Measurements from ENCODE around the gene PANK2. TPM values are rescaled to one million over a fixed set of nuclear protein-coding genes. Genes with fewer than 3 reads are reported as not detected.

The PANK2 gene
- total and polyA plus RNA-seq, 2 experiments from 2014 or later = 36.1 to 72.0 TPM

GRCh38 chr20:3976511-3976910 lies 87.3 kb downstream of the PANK2 start (continued):
- no peak for TF ChIP-seq ZNF462 (CRISPR knock-in tag; IDR thresholded peaks at IDR 0.05)
- no peak for TF ChIP-seq JUNB (IDR thresholded peaks at IDR 0.05; ENCODE audit: unreplicated experiment)
- no peak for TF ChIP-seq ZNF331 (CRISPR knock-in tag; IDR thresholded peaks at IDR 0.05; ENCODE audit: low read depth)
- no peak for TF ChIP-seq EZH2phosphoT487 (IDR thresholded peaks at IDR 0.05; ENCODE audit: unreplicated experiment)
- TF ChIP-seq STAT1 (IDR thresholded peaks at IDR 0.05; ENCODE audit: unreplicated experiment) = no peak
- TF ChIP-seq CREB1 (CRISPR knock-in tag; IDR thresholded peaks at IDR 0.05; ENCODE audit: low read depth) = no peak
- no peak for TF ChIP-seq EZH2 (IDR thresholded peaks at IDR 0.05; ENCODE audit: low read depth, unreplicated experiment)
- TF ChIP-seq ETS1 (IDR thresholded peaks at IDR 0.05) = no peak
- TF ChIP-seq, protein P1, sequence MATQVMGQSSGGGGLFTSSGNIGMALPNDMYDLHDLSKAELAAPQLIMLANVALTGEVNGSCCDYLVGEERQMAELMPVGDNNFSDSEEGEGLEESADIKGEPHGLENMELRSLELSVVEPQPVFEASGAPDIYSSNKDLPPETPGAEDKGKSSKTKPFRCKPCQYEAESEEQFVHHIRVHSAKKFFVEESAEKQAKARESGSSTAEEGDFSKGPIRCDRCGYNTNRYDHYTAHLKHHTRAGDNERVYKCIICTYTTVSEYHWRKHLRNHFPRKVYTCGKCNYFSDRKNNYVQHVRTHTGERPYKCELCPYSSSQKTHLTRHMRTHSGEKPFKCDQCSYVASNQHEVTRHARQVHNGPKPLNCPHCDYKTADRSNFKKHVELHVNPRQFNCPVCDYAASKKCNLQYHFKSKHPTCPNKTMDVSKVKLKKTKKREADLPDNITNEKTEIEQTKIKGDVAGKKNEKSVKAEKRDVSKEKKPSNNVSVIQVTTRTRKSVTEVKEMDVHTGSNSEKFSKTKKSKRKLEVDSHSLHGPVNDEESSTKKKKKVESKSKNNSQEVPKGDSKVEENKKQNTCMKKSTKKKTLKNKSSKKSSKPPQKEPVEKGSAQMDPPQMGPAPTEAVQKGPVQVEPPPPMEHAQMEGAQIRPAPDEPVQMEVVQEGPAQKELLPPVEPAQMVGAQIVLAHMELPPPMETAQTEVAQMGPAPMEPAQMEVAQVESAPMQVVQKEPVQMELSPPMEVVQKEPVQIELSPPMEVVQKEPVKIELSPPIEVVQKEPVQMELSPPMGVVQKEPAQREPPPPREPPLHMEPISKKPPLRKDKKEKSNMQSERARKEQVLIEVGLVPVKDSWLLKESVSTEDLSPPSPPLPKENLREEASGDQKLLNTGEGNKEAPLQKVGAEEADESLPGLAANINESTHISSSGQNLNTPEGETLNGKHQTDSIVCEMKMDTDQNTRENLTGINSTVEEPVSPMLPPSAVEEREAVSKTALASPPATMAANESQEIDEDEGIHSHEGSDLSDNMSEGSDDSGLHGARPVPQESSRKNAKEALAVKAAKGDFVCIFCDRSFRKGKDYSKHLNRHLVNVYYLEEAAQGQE (IDR thresholded peaks at IDR 0.05; ENCODE audit: unreplicated experiment) = no peak
- TF ChIP-seq NANOG (IDR thresholded peaks at IDR 0.05; ENCODE audit: borderline replicate concordance) = no peak
- TF ChIP-seq ZNF114 (CRISPR knock-in tag; IDR thresholded peaks at IDR 0.05) = no peak

MicroRNAs within 50 kb of the gene (microRNA counts, 767-probe panel; counts per million panel counts)
- not detected for microRNA hsa-miR-103a-3p

Small RNA genes lying within 50 kb of the gene (microRNA-seq; reads per million reads assigned to microRNA genes)
- gene MIR103A2 (not detected), gene MIR103B2 (not detected)

Small RNA genes lying within 50 kb of the gene (small RNA-seq; reads per million reads assigned to genes)
- gene MIR103A2 (ENCODE audit: low replicate concordance) = 4.8 reads per million, percentile 92 among the genes with 10 or more reads in this experiment

Other genes starting within 250 kb of the PANK2 start
- not detected in 2 replicates for gene GFRA4, start 226.0 kb upstream of the PANK2 start, total RNA-seq (2014; rRNA removed; shearing (Covaris generic))
- 0.30 TPM in 1 of 2 replicates, not detected in the other for gene GFRA4, start 226.0 kb upstream of the PANK2 start, polyA plus RNA-seq (2016; fragmentation: Nextera tagmentation; extraction: Ambion mirVana)
- 4.0 and 6.0 TPM in 2 replicates for gene ADAM33, start 207.4 kb upstream of the PANK2 start, total RNA-seq (2014; rRNA removed; shearing (Covaris generic))
- 2.4 and 2.8 TPM in 2 replicates for gene ADAM33, start 207.4 kb upstream of the PANK2 start, polyA plus RNA-seq (2016; fragmentation: Nextera tagmentation; extraction: Ambion mirVana)
- not detected in 2 replicates for gene SIGLEC1, start 176.8 kb upstream of the PANK2 start, total RNA-seq (2014; rRNA removed; shearing (Covaris generic))
- gene SIGLEC1, start 176.8 kb upstream of the PANK2 start, polyA plus RNA-seq (2016; fragmentation: Nextera tagmentation; extraction: Ambion mirVana) = not detected in 2 replicates
- gene HSPA12B, start 156.7 kb upstream of the PANK2 start, total RNA-seq (2014; rRNA removed; shearing (Covaris generic)) = 6.4 and 6.5 TPM in 2 replicates
- 2.8 and 3.3 TPM in 2 replicates for gene HSPA12B, start 156.7 kb upstream of the PANK2 start, polyA plus RNA-seq (2016; fragmentation: Nextera tagmentation; extraction: Ambion mirVana)
- gene ADISSP, start 121.6 kb upstream of the PANK2 start, total RNA-seq (2014; rRNA removed; shearing (Covaris generic)) = 79.0 and 86.6 TPM in 2 replicates
- 126 and 131 TPM in 2 replicates for gene ADISSP, start 121.6 kb upstream of the PANK2 start, polyA plus RNA-seq (2016; fragmentation: Nextera tagmentation; extraction: Ambion mirVana)
- gene SPEF1, start 107.9 kb upstream of the PANK2 start, total RNA-seq (2014; rRNA removed; shearing (Covaris generic)) = 0.69 and 1.3 TPM in 2 replicates
- gene SPEF1, start 107.9 kb upstream of the PANK2 start, polyA plus RNA-seq (2016; fragmentation: Nextera tagmentation; extraction: Ambion mirVana) = 0.68 and 0.85 TPM in 2 replicates
- 44.3 and 52.1 TPM in 2 replicates for gene CENPB, start 102.6 kb upstream of the PANK2 start, total RNA-seq (2014; rRNA removed; shearing (Covaris generic))
- gene CENPB, start 102.6 kb upstream of the PANK2 start, polyA plus RNA-seq (2016; fragmentation: Nextera tagmentation; extraction: Ambion mirVana) = 9.5 and 10.8 TPM in 2 replicates
- 19.9 and 33.0 TPM in 2 replicates for gene CDC25B, start 93.1 kb upstream of the PANK2 start, total RNA-seq (2014; rRNA removed; shearing (Covaris generic))
- 9.8 and 10.5 TPM in 2 replicates for gene CDC25B, start 93.1 kb upstream of the PANK2 start, polyA plus RNA-seq (2016; fragmentation: Nextera tagmentation; extraction: Ambion mirVana)
- gene AP5S1, start 68.8 kb upstream of the PANK2 start, total RNA-seq (2014; rRNA removed; shearing (Covaris generic)) = 1.2 and 1.8 TPM in 2 replicates
- gene AP5S1, start 68.8 kb upstream of the PANK2 start, polyA plus RNA-seq (2016; fragmentation: Nextera tagmentation; extraction: Ambion mirVana) = 1.8 and 2.8 TPM in 2 replicates
- gene MAVS, start 42.6 kb upstream of the PANK2 start, total RNA-seq (2014; rRNA removed; shearing (Covaris generic)) = 21.8 and 21.9 TPM in 2 replicates
- gene MAVS, start 42.6 kb upstream of the PANK2 start, polyA plus RNA-seq (2016; fragmentation: Nextera tagmentation; extraction: Ambion mirVana) = 4.4 and 5.2 TPM in 2 replicates
- 6.9 and 10.0 TPM in 2 replicates for gene RNF24, start 126.2 kb downstream of the PANK2 start, total RNA-seq (2014; rRNA removed; shearing (Covaris generic))
- 10.2 and 10.3 TPM in 2 replicates for gene RNF24, start 126.2 kb downstream of the PANK2 start, polyA plus RNA-seq (2016; fragmentation: Nextera tagmentation; extraction: Ambion mirVana)

Data from GM23338 (cell line).